ENCODE data around the gene PPP1R37. TPM values are rescaled to one million over a fixed set of nuclear protein-coding genes. Genes with fewer than 3 reads are reported as not detected.

Gene PPP1R37
- total RNA-seq, 1 experiment from 2014 or later, result 33.6 TPM

DNA sequence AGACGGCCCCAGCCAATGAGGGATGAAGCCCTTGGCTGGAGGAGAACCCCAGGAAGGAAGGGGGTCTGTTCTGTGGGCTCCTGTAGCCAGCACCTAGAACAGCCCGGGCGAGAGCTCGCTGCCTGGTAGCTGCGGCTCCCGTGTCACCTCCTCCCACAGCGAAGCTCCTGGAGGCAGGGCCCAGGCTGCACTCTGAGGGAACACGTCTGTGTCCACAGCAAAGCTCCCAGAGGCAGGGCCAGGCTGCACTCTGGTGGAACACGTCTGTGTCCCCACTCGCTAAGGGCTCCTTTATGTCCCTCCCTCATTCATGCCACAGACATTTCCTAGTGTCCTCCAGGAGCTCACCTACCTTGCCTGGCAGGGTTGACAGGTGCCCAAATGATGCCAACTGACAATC lies 76.6 kb downstream of the PPP1R37 start:
- no peak overlapping the region for H3K27ac Mint-ChIP-seq
- no peak overlapping the region for H2BK5ac ChIP-seq (ENCODE audit: insufficient read length, low read length)

More for the DNA sequence above, 76.6 kb downstream of the PPP1R37 start:
- no peaks in the 10 kb centered on the region for H3K9me3 Mint-ChIP-seq
- TF ChIP-seq, protein P1, sequence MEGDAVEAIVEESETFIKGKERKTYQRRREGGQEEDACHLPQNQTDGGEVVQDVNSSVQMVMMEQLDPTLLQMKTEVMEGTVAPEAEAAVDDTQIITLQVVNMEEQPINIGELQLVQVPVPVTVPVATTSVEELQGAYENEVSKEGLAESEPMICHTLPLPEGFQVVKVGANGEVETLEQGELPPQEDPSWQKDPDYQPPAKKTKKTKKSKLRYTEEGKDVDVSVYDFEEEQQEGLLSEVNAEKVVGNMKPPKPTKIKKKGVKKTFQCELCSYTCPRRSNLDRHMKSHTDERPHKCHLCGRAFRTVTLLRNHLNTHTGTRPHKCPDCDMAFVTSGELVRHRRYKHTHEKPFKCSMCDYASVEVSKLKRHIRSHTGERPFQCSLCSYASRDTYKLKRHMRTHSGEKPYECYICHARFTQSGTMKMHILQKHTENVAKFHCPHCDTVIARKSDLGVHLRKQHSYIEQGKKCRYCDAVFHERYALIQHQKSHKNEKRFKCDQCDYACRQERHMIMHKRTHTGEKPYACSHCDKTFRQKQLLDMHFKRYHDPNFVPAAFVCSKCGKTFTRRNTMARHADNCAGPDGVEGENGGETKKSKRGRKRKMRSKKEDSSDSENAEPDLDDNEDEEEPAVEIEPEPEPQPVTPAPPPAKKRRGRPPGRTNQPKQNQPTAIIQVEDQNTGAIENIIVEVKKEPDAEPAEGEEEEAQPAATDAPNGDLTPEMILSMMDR (conservative IDR thresholded peaks at IDR 0.05), result no peak
- Histone ChIP-seq H3K56ac (ENCODE audit: insufficient read length, low read depth, low read length) (no peak overlapping the region), H3K23me2 (ENCODE audit: insufficient read length, low read depth, low read length, poor library complexity, severe bottlenecking) (no peaks in the 10 kb centered on the region), H2BK12ac (ENCODE audit: insufficient read length, low read depth, low read length) (no peak overlapping the region), H3K79me1 (ENCODE audit: insufficient read depth, low read depth, low read length, poor library complexity, severe bottlenecking) (no peaks in the 10 kb centered on the region), H4K5ac (ENCODE audit: insufficient read length, low read depth, low read length) (no peak overlapping the region), H3K9me3 (ENCODE audit: control insufficient read depth, low read depth, low read length) (no peaks in the 10 kb centered on the region), H3K4ac (ENCODE audit: low read depth, low read length) (no peak overlapping the region), H3K9ac (ENCODE audit: extremely low read depth, insufficient read length, low read length) (no peak overlapping the region), H3K27me3 (ENCODE audit: insufficient read depth, low read length) (no peaks in the 10 kb centered on the region), H2BK15ac (ENCODE audit: low read depth, low read length) (no peak overlapping the region), H3K23ac (ENCODE audit: insufficient read length, low read depth, low read length) (no peak overlapping the region), H3K4me1 (ENCODE audit: insufficient read depth, low read length) (no peaks in the 10 kb centered on the region), H3K18ac (ENCODE audit: insufficient read length, low read depth, low read length) (no peak overlapping the region), H2AFZ (ENCODE audit: low read length) (no peak overlapping the region), H4K8ac (replicated peaks; ENCODE audit: insufficient read length, low read depth, low read length) (no peak overlapping the region), H4K20me1 (ENCODE audit: control insufficient read depth, insufficient read depth, insufficient read length) (no peaks in the 10 kb centered on the region), H3K79me2 (ENCODE audit: insufficient read depth, low read length) (no peaks in the 10 kb centered on the region; the same call in 1 of the 2 replicates), H3T11ph (ENCODE audit: low read length) (no peak overlapping the region), H2AK5ac (ENCODE audit: insufficient read length, low read length) (no peak overlapping the region), H3K14ac (ENCODE audit: insufficient read depth, low read length) (no peak overlapping the region), H2BK120ac (ENCODE audit: low read depth, low read length, poor library complexity, severe bottlenecking) (no peak overlapping the region), H4K91ac (ENCODE audit: insufficient read length, low read depth, low read length) (no peak overlapping the region), H3K27ac (ENCODE audit: insufficient read length, low read depth, low read length) (no peak overlapping the region), H2BK20ac (ENCODE audit: low read depth, low read length, poor library complexity, severe bottlenecking) (no peak overlapping the region), H3K4me2 (ENCODE audit: insufficient read depth, insufficient read length, low read length) (no peak overlapping the region)
- peaks cover 3% of the 10 kb centered on the region; the same call in 1 of the 2 replicates for H3K27me3 Mint-ChIP-seq (ENCODE audit: low read depth)
- WGBS (ENCODE audit: extremely low coverage, insufficient read length, low lambda C conversion rate), result no CpG with 5 or more reads among the region's 10 CpGs
- DNase-seq, result no peak
- no peak overlapping the region for H3K4me3 Mint-ChIP-seq
- H3K4me1 Mint-ChIP-seq, result peaks cover 2 to 10% of the 10 kb centered on the region in 2 experiments
- H3K36me3 Mint-ChIP-seq (ENCODE audit: insufficient read depth in 1 of 3, low read depth in 3 of 3), result no peaks in the 10 kb centered on the region; a peak in 1 of 7 replicates

Measured in H9 (cell line).